Activated gamma-delta T cell treated with anti-CD3 and anti-CD28 coated beads, Interleukin-2, amount 50 U/mL, for 16 hours (primary cell): Measurements from ENCODE around the gene ABR.
A peak's percentile ranks its signal among the peaks of the same experiment; 100 is the strongest.
"Not testable (repeated sequence)": the region's sequence is repeated elsewhere in the genome, so short reads cannot be mapped to it uniquely, and the experiment has no call there.

ENCODE experiments used
- DNase-seq: peaks from one replicate; pipeline ENCODE4 v3.0.0-alpha.2; 2020; ENCODE audit warnings: low read depth

ABR gene

GRCh38 chr17:1201132-1201702, 21.4 kb upstream of the ABR start:
- peak; percentile 43 for DNase-seq

GRCh38 chr17:1199271-1199743, 19.5 kb upstream of the ABR start:
- DNase-seq: not testable (repeated sequence)

GRCh38 chr17:1197781-1198490, 18.2 kb upstream of the ABR start:
- peak; percentile 59 for DNase-seq

- DNase-seq: no peak
Measured at GRCh38 chr17:1197379-1197778, 17.6 kb upstream of the ABR start.

GRCh38 chr17:1196946-1197345, 17.2 kb upstream of the ABR start:
- no peak for DNase-seq

GRCh38 chr17:1192911-1193699, 13.3 kb upstream of the ABR start:
- no peak for DNase-seq

- no peak for DNase-seq
Measured at GRCh38 chr17:1190751-1191331, 11.1 kb upstream of the ABR start.

- no peak for DNase-seq
Measured at GRCh38 chr17:1188812-1189504, 9.2 kb upstream of the ABR start.

- peak; percentile 60 for DNase-seq
Measured at GRCh38 chr17:1186923-1187771, 7.4 kb upstream of the ABR start.

GRCh38 chr17:1186214-1186820, 6.5 kb upstream of the ABR start:
- no peak for DNase-seq

- no peak for DNase-seq
Measured at GRCh38 chr17:1183171-1183873, 3.5 kb upstream of the ABR start.

GRCh38 chr17:1182811-1183170, 3.0 kb upstream of the ABR start:
- DNase-seq: no peak

GRCh38 chr17:1181753-1182137, 2.0 kb upstream of the ABR start:
- DNase-seq: no peak

- no peak for DNase-seq
Measured at GRCh38 chr17:1180958-1181752, 1.4 kb upstream of the ABR start.

GRCh38 chr17:1179112-1179817, 516 bp downstream of the ABR start:
- DNase-seq: no peak

- DNase-seq: no peak
Measured at GRCh38 chr17:1177016-1177700, 2.6 kb downstream of the ABR start.

- DNase-seq: no peak
Measured at GRCh38 chr17:1174263-1174880, 5.4 kb downstream of the ABR start.
